Left renal pelvis (tissue), 4 donors: ENCODE results near the gene S100P. TPM values are rescaled to one million over a fixed set of nuclear protein-coding genes. Genes with fewer than 3 reads are reported as not detected.

Experiments used
- DNase-seq, 4 donors: peaks; one replicate each; pipeline ENCODE4 v3.0.0-alpha.2; 2013; ENCODE audit warnings: low read depth in 4 of 4, low spot score in 3 of 4
- polyA plus RNA-seq, 4 donors: library from polyadenylated mRNA; unstranded; fragments of 120-200 nt; gene quantifications; one replicate each; pipeline ENCODE4 v1.2.1, GENCODE V29; 2013; ENCODE audit not compliant: insufficient read length in 4 of 4

The S100P gene
- polyA plus RNA-seq, 4 donors: 1.6 to 38.9 (median 13.2) TPM

- no peak for DNase-seq
These were observed 2.3 kb downstream of the S100P start for GRCh38 chr4:6695660-6696610.

DNA sequence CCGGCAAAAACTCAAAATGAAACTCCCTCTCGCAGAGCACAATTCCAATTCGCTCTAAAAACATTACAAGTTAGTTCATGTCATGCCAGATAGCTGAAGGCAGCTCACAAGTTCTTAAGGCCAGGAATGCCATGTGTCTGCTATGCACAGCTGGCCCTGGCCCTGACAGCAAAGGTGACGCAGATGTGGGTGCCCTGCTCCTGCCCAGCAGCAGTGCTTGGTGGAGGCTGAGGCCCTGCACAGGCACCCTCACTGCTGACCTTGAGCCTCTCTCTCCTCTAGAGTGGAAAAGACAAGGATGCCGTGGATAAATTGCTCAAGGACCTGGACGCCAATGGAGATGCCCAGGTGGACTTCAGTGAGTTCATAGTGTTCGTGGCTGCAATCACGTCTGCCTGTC, 2.9 kb downstream of the S100P start:
- no peak for DNase-seq

- DNase-seq: no peak
These were observed 3.5 kb downstream of the S100P start for GRCh38 chr4:6697131-6697530.

GRCh38 chr4:6699388-6699787, 5.7 kb downstream of the S100P start:
- no peak for DNase-seq

DNA sequence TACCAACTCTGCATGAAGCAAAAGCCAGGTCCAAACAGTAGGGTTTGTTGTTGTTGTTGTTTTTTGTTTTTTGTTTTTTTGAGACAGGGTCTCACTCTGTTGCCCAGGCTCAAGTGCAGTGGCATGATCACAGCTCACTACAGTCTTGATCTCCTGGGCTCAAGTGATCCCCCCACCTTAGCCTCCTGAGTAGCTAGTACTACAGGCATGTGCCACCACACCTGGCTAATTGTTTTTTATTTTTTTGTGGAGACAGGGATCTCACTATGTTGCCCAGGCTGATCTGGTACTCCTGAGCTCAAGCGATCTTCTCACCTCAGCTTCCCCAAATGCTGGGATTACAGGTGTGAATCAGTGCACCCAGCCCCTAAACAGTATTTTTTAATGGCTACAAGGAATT, 6.2 kb downstream of the S100P start:
- no peak for DNase-seq

- no peak for DNase-seq
These were observed 7.7 kb downstream of the S100P start for GRCh38 chr4:6701371-6701770.

DNA sequence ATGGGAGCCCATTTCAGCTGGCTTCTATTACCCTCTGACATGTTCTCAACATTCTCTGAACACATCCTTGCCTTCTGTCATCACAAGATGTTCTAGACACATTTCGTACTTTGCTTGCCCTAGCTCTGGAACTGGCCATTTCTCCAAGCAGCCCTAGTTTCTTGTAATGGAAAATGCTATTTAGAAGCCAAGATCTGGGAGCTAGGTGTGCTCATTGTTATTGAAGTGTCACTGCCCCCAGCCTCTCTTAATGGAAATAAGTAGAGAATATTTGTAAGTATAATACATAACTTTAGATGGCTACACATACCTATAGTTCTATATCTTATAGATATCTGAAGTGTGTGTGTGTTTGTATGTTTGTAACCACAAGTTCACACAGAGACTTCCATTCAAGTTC, 9.1 kb downstream of the S100P start:
- no peak for DNase-seq

DNA sequence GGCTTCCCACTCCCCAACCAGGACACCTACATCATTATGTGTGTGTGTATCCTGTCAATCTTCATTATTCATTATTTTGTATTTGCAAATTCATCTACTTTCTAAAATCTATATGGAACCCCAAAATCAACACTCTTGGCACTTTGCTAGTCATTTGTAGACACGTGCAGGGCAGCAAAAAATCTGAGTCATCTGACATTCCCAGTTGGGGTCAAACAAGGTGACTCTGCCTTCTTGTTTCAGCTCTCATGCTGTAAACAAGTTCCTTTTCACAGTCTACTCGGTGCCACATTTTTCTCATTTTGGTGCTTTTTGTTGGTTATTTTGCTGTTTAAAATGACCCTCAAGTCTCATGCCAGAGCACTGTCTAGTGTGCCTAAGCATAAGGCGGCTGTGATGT, 10.1 kb downstream of the S100P start:
- no peak for DNase-seq

DNA sequence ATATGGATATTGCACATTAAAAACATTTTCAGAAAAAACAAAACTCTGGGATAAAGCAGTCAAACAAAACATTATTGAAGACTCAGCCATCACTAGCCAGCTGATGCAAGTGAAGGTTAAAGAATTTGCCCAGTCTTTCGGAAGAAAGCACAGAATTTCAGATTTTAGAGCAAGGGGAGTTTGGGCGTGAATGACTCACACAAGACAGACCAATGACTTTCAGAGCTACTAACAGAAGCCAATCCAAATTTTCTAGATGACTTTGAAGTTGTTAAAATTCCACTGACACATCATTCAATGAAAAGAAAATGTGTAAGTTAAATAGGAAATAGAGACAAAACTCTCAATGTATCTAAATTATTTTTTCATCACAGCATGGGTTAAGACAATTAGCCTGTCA, 12.0 kb downstream of the S100P start:
- DNase-seq: no peak

DNA sequence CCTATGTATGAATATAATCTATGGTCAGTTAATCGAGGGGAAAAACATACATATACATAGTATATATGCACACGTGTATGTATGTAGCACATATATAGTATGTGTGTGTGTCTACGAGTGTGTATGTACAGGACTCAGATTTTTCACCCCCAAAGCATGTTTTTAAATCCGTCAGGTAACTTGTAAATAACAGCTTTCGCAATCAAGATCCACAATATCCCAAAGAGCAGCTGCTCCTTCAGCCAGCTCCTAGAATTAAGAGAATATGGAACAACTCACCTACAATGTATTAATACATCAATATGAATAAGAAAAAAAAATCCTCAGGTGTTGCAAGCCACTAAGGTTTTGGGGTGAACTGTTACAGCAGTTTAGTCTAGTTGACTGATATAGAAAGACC, 12.5 kb downstream of the S100P start:
- DNase-seq: no peak

DNA sequence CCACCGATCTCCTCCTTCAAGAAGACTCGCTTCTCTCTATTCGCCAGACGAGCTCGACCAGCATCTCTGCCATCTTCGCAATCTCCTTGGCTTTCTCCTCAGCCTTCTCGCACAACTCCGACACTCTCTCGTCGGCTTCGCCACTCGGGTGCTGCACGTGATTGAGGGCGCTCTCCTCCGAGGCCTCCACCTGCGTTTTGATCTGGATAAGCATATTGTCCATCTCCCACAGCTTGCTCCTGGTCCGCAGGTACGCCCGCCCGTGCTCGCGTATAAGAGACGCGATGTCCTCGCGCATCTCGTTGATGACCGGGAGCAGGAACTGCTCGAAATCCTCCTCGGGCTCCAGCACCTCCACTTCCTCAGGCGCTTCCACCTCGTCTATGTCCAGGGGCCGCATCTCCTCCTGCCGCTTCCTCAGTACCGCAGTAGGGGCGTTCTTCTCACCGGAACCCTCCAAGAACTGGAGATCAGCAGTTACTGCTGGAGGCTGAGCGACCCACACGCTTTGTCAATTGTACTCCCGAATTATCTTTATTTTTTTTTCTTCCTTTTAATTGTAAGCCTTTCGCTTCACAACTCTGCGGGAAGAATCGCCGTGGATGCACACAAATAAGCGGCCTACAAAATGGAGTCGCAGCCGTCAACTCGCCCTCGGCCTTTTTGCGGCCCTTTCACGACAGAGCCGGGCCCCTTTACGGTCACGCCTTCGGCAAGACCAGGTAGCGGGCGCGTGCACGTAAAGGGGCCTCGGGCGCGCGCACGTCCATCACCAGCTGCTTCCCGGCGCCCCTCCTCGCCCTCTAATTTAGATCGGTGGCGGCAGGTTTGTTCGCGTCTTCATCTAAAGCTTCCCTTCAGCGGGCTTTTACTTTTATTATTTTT, 15.8 kb downstream of the S100P start, which contains the start of gene MRFAP1L1:
Gene MRFAP1L1 (minus strand): TSS at position 636 of the 885 bp plus-strand sequence. CDS start 236 bp downstream, at position 400.
- peak; percentile 87 to 95 (median 92) for DNase-seq

GRCh38 chr4:6710282-6710681, 16.6 kb downstream of the S100P start:
- no peak for DNase-seq

- DNase-seq: no peak
These were observed 17.3 kb downstream of the S100P start for GRCh38 chr4:6710996-6711395.

GRCh38 chr4:6714954-6715353, 21.3 kb downstream of the S100P start:
- DNase-seq: no peak

DNA sequence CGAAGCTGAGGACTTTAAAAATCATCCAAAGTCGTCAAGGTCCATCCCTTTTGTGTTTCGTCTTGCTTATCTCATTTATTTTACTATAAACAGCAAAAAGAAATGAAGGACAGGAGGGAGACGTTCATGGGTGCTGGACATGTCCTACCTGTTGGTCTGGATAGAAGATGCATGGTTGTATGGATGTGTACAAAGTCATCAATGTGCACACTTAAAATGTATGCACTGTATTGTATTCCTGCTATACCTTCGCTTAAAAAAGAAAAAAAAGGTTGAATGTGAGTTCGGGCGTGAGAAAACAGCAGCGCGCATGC, 22.0 kb downstream of the S100P start:
- DNase-seq: no peak

GRCh38 chr4:6716018-6716911, 22.6 kb downstream of the S100P start, which contains the start of gene BLOC1S4:
Gene BLOC1S4, plus strand, starts transcription at chr4:6716174. Its CDS starts 36 bp downstream, at chr4:6716210.
- peak; percentile 82 to 84 (median 84) for DNase-seq

DNA sequence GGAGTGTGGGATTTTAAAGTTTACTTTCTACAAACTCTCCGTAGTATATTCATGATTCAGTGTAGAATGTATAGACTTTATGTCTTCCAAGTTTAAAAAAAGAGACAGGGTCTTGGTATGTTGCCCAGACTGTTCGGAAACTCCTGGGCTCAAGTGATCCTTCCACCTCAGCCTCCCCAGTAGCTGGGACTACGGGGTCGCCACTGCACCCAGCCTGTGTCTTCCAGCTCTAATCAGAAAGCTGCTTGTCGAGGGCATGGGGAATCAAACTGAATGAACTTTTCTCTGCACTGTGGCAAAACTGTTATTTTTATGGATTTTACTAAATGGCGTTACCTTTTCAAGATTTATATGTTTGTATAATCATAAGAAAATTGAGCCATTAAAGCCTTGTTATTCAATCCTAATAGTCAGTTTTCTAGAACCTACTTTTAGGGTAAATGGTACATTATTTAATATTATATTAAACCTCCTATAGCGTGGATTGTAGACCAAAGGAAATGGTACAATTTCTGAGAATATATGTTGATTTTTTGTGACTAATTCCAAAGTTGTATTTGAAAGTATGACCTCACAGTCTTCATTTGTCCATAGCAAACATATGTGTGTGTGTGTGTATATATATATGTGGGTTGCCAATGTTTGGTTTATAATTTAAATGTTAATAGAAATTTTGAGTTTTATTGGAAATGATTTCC, 23.4 kb downstream of the S100P start:
- no peak for DNase-seq

DNA sequence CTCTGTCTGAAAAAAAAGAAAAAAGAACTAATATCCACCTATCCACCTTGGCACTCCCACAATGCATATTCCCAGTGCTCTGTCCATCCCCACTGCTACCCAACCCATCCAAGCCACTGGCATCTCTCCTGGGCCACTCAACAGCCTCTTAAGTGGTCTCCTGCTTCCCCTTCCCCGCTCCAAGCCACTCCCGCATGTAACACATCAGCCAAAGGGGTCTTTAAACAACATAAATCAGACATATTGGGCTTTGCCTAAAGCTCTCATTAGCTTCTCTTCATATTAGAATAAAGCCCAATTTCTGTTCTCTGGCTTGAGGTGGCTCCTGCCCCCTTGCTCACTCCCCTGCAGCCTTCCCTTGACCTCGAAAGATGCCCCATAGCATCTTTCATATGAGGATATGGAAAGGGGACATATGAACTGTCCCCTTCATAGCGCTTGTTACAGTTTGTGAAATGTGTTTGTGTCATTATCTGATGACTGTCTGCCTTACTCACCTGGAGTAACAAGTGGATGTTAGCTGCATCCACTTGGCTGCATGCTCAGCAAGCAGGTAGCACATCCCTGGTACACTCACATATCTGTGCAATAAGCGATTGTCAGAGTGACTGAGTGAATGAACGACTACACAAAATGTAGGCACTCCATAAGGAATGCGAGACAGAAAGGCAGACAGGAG, 25.4 kb downstream of the S100P start:
- no peak for DNase-seq

GRCh38 chr4:6719611-6720179, 26.0 kb downstream of the S100P start:
- no peak for DNase-seq
